ENCODE results near the gene ATP8A1.
"Not testable (repeated sequence)": the region's sequence is repeated elsewhere in the genome, so short reads cannot be mapped to it uniquely, and the experiment has no call there.

Gene ATP8A1

GRCh38 chr4:42488114-42488513, 168.8 kb downstream of the ATP8A1 start:
- no peak for TF ChIP-seq CTCF (conservative IDR thresholded peaks at IDR 0.05)
- TF ChIP-seq ZFX (IDR thresholded peaks at IDR 0.05), result no peak
- no peak overlapping the region for H3K27ac ChIP-seq

GRCh38 chr4:42487230-42487629, 169.7 kb downstream of the ATP8A1 start:
- no peak for TF ChIP-seq CTCF (conservative IDR thresholded peaks at IDR 0.05)
- no peak for TF ChIP-seq ZFX (IDR thresholded peaks at IDR 0.05)

GRCh38 chr4:42486156-42486555, 170.7 kb downstream of the ATP8A1 start:
- not testable (repeated sequence) for H3K27ac ChIP-seq

More at GRCh38 chr4:42487230-42487629, 169.7 kb downstream of the ATP8A1 start:
- H3K27ac ChIP-seq, result no peak overlapping the region

GRCh38 chr4:42484630-42485029, 172.3 kb downstream of the ATP8A1 start:
- TF ChIP-seq ZFX (IDR thresholded peaks at IDR 0.05) (no peak), CTCF (conservative IDR thresholded peaks at IDR 0.05) (no peak)
- H3K27ac ChIP-seq, result no peak overlapping the region

GRCh38 chr4:42483426-42484379, 173.2 kb downstream of the ATP8A1 start:
- TF ChIP-seq ZFX (IDR thresholded peaks at IDR 0.05), result no peak
- H3K27ac ChIP-seq, result no peak overlapping the region

- H3K27ac ChIP-seq, result no peak overlapping the region
- TF ChIP-seq ZFX (IDR thresholded peaks at IDR 0.05), result no peak
Observed at GRCh38 chr4:42482516-42483327, 174.2 kb downstream of the ATP8A1 start.

GRCh38 chr4:42480717-42481116, 176.2 kb downstream of the ATP8A1 start:
- H3K27ac ChIP-seq, result no peak overlapping the region
- TF ChIP-seq ZFX (IDR thresholded peaks at IDR 0.05), result no peak
- TF ChIP-seq CTCF (conservative IDR thresholded peaks at IDR 0.05), result no peak

- no peak overlapping the region for H3K27ac ChIP-seq
- TF ChIP-seq ZFX (IDR thresholded peaks at IDR 0.05) (no peak), CTCF (conservative IDR thresholded peaks at IDR 0.05) (no peak)
Observed at GRCh38 chr4:42480281-42480680, 176.6 kb downstream of the ATP8A1 start.
